ENCODE results near the gene SOX6. TPM values are rescaled to one million over a fixed set of nuclear protein-coding genes. Genes with fewer than 3 reads are reported as not detected.

The SOX6 gene
- total RNA-seq, 1 experiment from 2014 or later, result 0.21 TPM

GRCh38 chr11:16037179-16037578 lies 319.2 kb downstream of the SOX6 start:
- Histone ChIP-seq H3K9me3 (ENCODE audit: control insufficient read depth, insufficient read depth, low read depth, low read length) (no peaks in the 10 kb centered on the region), H3K4me1 (ENCODE audit: control insufficient read depth, insufficient read depth, low read length) (no peaks in the 10 kb centered on the region), H3K4me3 (ENCODE audit: low read depth in 2 of 2, low read length in 2 of 2) (no peak overlapping the region), H3K27me3 (ENCODE audit: control insufficient read depth, insufficient read depth, low read length) (no peaks in the 10 kb centered on the region), H3K36me3 (ENCODE audit: control insufficient read depth, insufficient read depth, low read length) (no peaks in the 10 kb centered on the region), H3K27ac (ENCODE audit: low read length) (no peak overlapping the region)
- TF ChIP-seq CTCF (IDR thresholded peaks at IDR 0.05), result no peak
- no peak for TF ChIP-seq POLR2AphosphoS5 (IDR thresholded peaks at IDR 0.05; ENCODE audit: low read depth, low read length)
- TF ChIP-seq TCF7L2 (IDR thresholded peaks at IDR 0.05; ENCODE audit: low read depth, low read length), result no peak
- TF ChIP-seq REST (IDR thresholded peaks at IDR 0.05; ENCODE audit: insufficient read depth in 1 of 2, low read depth in 2 of 2, low read length in 1 of 2), result no peak
- no peak for TF ChIP-seq SIN3A (IDR thresholded peaks at IDR 0.05; ENCODE audit: borderline replicate concordance, insufficient read depth, low read depth, low read length)
- CTCF ChIA-PET, result no interaction called here
- BruUV-seq (replicated peaks), result no TSS peak
- POLR2A ChIA-PET, result no interaction called here
- in situ Hi-C loops (cut with HindIII; ENCODE audit: low pct_unique_long_range_greater_than_20kb, low sequenced_read_pairs), result no loop called here
- DNase-seq (ENCODE audit: low read depth, low spot score), result no peak
- no peak for ATAC-seq
- intact Hi-C loops (cut with micrococcal nuclease; ENCODE audit: unreplicated experiment), result no loop called here

GRCh38 chr11:16036218-16036617 lies 320.1 kb downstream of the SOX6 start:
- Histone ChIP-seq H3K36me3 (ENCODE audit: control insufficient read depth, insufficient read depth, low read length) (no peaks in the 10 kb centered on the region), H3K27me3 (ENCODE audit: control insufficient read depth, insufficient read depth, low read length) (no peaks in the 10 kb centered on the region), H3K4me1 (ENCODE audit: control insufficient read depth, insufficient read depth, low read length) (no peaks in the 10 kb centered on the region), H3K4me3 (ENCODE audit: low read depth in 2 of 2, low read length in 2 of 2) (no peak overlapping the region), H3K9me3 (ENCODE audit: control insufficient read depth, insufficient read depth, low read depth, low read length) (no peaks in the 10 kb centered on the region), H3K27ac (ENCODE audit: low read length) (no peak overlapping the region)
- no peak for ATAC-seq
- DNase-seq (ENCODE audit: low read depth, low spot score), result no peak
- in situ Hi-C loops (cut with HindIII; ENCODE audit: low pct_unique_long_range_greater_than_20kb, low sequenced_read_pairs), result no loop called here
- TF ChIP-seq TCF7L2 (IDR thresholded peaks at IDR 0.05; ENCODE audit: low read depth, low read length), result no peak
- no peak for TF ChIP-seq REST (IDR thresholded peaks at IDR 0.05; ENCODE audit: insufficient read depth in 1 of 2, low read depth in 2 of 2, low read length in 1 of 2)
- no peak for TF ChIP-seq SIN3A (IDR thresholded peaks at IDR 0.05; ENCODE audit: borderline replicate concordance, insufficient read depth, low read depth, low read length)
- TF ChIP-seq POLR2AphosphoS5 (IDR thresholded peaks at IDR 0.05; ENCODE audit: low read depth, low read length), result no peak
- no peak for TF ChIP-seq CTCF (IDR thresholded peaks at IDR 0.05)
- no TSS peak for BruUV-seq (replicated peaks)
- intact Hi-C loops (cut with micrococcal nuclease; ENCODE audit: unreplicated experiment), result no loop called here
- CTCF ChIA-PET, result no interaction called here
- POLR2A ChIA-PET, result no interaction called here
